Neuronal stem cell (in vitro differentiated cells): ENCODE results near the gene ZNF189.

Experiments
- DNase-seq: peaks from one replicate; pipeline ENCODE4 v3.0.0-alpha.2; 2013; ENCODE audit warnings: low spot score
- H2AFZ ChIP-seq: one replicate; pipeline ENCODE4 v1.6.1; 2013; ENCODE audit warnings: mild to moderate bottlenecking, low read length, inconsistent platforms
- H2AK5ac ChIP-seq: 2 replicates; pipeline ENCODE4 v1.6.1; 2013; ENCODE audit warnings: low read depth, mild to moderate bottlenecking, inconsistent platforms, low read length, moderate library complexity, mixed read lengths
- H2BK120ac ChIP-seq: 2 replicates; pipeline ENCODE4 v1.6.1; 2013; ENCODE audit warnings: low read depth, mild to moderate bottlenecking, inconsistent platforms, low read length, moderate library complexity, mixed read lengths
- H2BK12ac ChIP-seq: one replicate; pipeline ENCODE4 v1.6.1; 2013; ENCODE audit warnings: low read length, inconsistent platforms
- H2BK15ac ChIP-seq: 2 replicates; pipeline ENCODE4 v1.6.1; 2013; ENCODE audit warnings: mild to moderate bottlenecking, low read length, inconsistent platforms, mixed read lengths
- H2BK5ac ChIP-seq: one replicate; pipeline ENCODE4 v1.6.1; 2013; ENCODE audit warnings: inconsistent platforms, mild to moderate bottlenecking, low read length, moderate library complexity
- H3K14ac ChIP-seq: one replicate; pipeline ENCODE4 v1.6.1; 2013; ENCODE audit warnings: low read length, inconsistent platforms
- H3K18ac ChIP-seq: 2 replicates; pipeline ENCODE4 v1.6.1; 2013; ENCODE audit warnings: low read length, inconsistent platforms
- H3K23ac ChIP-seq: 2 replicates; pipeline ENCODE4 v1.6.1; 2013; ENCODE audit warnings: low read depth, mild to moderate bottlenecking, mixed read lengths, low read length, inconsistent platforms; ENCODE audit not compliant: poor library complexity
- H3K27ac ChIP-seq: replicated peaks from 3 replicates; pipeline ENCODE4 v1.5.1; 2013; ENCODE audit warnings: low read length, inconsistent platforms
- H3K27me3 ChIP-seq, 3 experiments: 2 replicates each; pipeline ENCODE4 v1.6.1; 2013; ENCODE audit warnings: low read length in 3 of 3, mild to moderate bottlenecking in 2 of 3, inconsistent platforms in 1 of 3, low read depth in 1 of 3, mixed read lengths in 1 of 3, moderate library complexity in 1 of 3; ENCODE audit not compliant: control insufficient read depth in 3 of 3, insufficient read depth in 3 of 3
- H3K36me3 ChIP-seq, 2 donors: replicated peaks in 1 of 2; 2 replicates each; pipeline ENCODE4 v1.6.1; 2013; ENCODE audit warnings: low read length in 2 of 2; ENCODE audit not compliant: control insufficient read depth in 2 of 2, insufficient read depth in 2 of 2
- H3K4ac ChIP-seq: 2 replicates; pipeline ENCODE4 v1.6.1; 2013; ENCODE audit warnings: inconsistent platforms, mild to moderate bottlenecking, low read length, moderate library complexity
- H3K4me1 ChIP-seq, 2 donors: 1 replicate in 1 of 2; 2 replicates in 1 of 2; pipeline ENCODE4 v1.6.1; 2013; ENCODE audit warnings: low read length in 2 of 2, low read depth in 1 of 2; ENCODE audit not compliant: control insufficient read depth in 2 of 2, insufficient read depth in 1 of 2
- H3K4me2 ChIP-seq: one replicate; pipeline ENCODE4 v1.6.1; 2013; ENCODE audit warnings: mild to moderate bottlenecking, low read length, inconsistent platforms; ENCODE audit not compliant: insufficient read depth, poor library complexity, severe bottlenecking
- H3K4me3 ChIP-seq, 2 donors: 2 replicates each; pipeline ENCODE4 v1.5.1; 2013; ENCODE audit warnings: low read length in 2 of 2, mild to moderate bottlenecking in 2 of 2, inconsistent platforms in 1 of 2, moderate library complexity in 1 of 2
- H3K79me1 ChIP-seq: one replicate; pipeline ENCODE4 v1.6.1; 2013; ENCODE audit warnings: low read depth, mild to moderate bottlenecking, inconsistent platforms, low read length, moderate library complexity
- H3K9ac ChIP-seq: one replicate; pipeline ENCODE4 v1.6.1; 2013; ENCODE audit warnings: mild to moderate bottlenecking, low read depth, low read length, inconsistent platforms; ENCODE audit not compliant: poor library complexity
- H3K9me3 ChIP-seq, 2 donors: replicated peaks in 1 of 2; 2 replicates each; pipeline versions ENCODE3 to v1.6.1; 2013; ENCODE audit warnings: low read length in 2 of 2, mild to moderate bottlenecking in 2 of 2, inconsistent platforms in 1 of 2, low read depth in 1 of 2, mixed read lengths in 1 of 2, moderate library complexity in 1 of 2; ENCODE audit not compliant: control insufficient read depth in 2 of 2, insufficient read depth in 1 of 2
- H4K8ac ChIP-seq: one replicate; pipeline ENCODE4 v1.6.1; 2013; ENCODE audit warnings: low read depth, mild to moderate bottlenecking, inconsistent platforms, low read length, moderate library complexity
- H4K91ac ChIP-seq: one replicate; pipeline ENCODE4 v1.6.1; 2013; ENCODE audit warnings: low read length, low read depth, mild to moderate bottlenecking, inconsistent platforms; ENCODE audit not compliant: poor library complexity
- WGBS, 2 donors: extraction: QIAGEN DNeasy Blood & Tissue Kit; methylation state at CpG; one replicate each; pipeline ENCODE4 v1.1.7; 2013; ENCODE audit warnings: missing lambda C conversion rate in 2 of 2, mixed read lengths in 1 of 2; ENCODE audit not compliant: insufficient read length in 2 of 2, insufficient replicate concordance in 1 of 2; ENCODE audit errors: extremely low coverage in 2 of 2; 5-methylcytosine and 5-hydroxymethylcytosine counted together

The ZNF189 gene

DNA sequence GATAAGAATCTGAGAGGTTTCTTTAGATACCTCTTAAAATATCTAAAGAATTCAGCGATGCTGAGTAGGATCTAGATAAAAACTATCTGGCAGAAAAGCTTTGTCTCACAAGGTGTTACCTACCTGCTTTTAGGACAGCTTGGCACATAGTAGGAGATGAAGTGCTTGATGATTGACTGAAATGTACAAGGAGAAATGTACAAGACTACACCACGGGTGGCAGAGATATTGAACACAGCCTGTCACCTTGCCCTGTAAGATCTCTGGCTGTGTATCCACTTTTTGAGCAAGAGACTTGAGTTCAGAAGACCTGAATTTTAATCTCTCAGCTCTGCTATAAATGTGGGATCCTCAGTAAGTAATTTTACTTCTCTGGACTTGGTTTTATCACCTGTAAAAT, 21.2 kb downstream of the ZNF189 start:
- Histone ChIP-seq H3K27ac (no peak overlapping the region), H3K4me2 (no peak overlapping the region), H3K4me1 (no peaks in the 10 kb centered on the region), H3K18ac (no peak overlapping the region), H2BK12ac (no peak overlapping the region), H3K9ac (no peak overlapping the region), H3K79me1 (no peaks in the 10 kb centered on the region), H4K8ac (no peak overlapping the region), H2BK120ac (no peak overlapping the region), H4K91ac (no peak overlapping the region), H2AFZ (no peak overlapping the region), H3K4me3 (no peak overlapping the region), H3K27me3 (no peaks in the 10 kb centered on the region), H3K9me3 (peaks cover 0 to 3% of the 10 kb centered on the region in 2 donors), H3K36me3 (no peaks in the 10 kb centered on the region), H2BK15ac (no peak overlapping the region), H2AK5ac (no peak overlapping the region), H2BK5ac (no peak overlapping the region), H3K4ac (no peak overlapping the region), H3K23ac (no peak overlapping the region), H3K14ac (no peak overlapping the region)
- no peak for DNase-seq
- no CpG with 5 or more reads among the region's 2 CpGs for whole genome bisulfite sequencing, 2 donors

DNA sequence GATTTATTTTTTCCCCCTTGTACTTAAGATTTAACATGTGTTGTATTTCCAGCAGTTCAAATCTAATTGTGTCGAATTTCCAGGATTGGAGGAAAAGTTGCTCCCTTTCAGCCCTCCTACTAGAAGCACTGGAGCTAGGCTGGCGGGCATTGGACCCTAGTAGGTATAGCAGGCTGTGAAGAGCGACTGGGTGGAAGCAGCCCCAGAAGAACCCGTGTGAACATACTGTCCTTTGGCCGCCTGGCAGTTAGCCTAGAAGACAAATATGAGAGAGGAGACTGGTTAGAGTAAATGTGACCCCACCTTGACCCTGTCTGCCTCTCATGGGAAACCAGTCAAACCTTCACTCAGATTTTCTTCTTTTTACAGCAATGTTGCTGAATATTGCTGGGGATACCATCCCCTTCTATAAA, 23.0 kb downstream of the ZNF189 start:
- Histone ChIP-seq H4K91ac (no peak overlapping the region), H3K27me3 (peaks cover 0 to under 1% (median 0%) of the 10 kb centered on the region in 3 experiments), H2BK120ac (no peak overlapping the region), H2AK5ac (no peak overlapping the region), H3K4me1 (no peaks in the 10 kb centered on the region), H2BK5ac (no peak overlapping the region), H3K27ac (no peak overlapping the region), H2AFZ (no peak overlapping the region), H3K4me2 (no peak overlapping the region), H2BK12ac (no peak overlapping the region), H2BK15ac (no peak overlapping the region), H3K4ac (no peak overlapping the region), H3K18ac (no peak overlapping the region), H3K14ac (no peak overlapping the region), H3K36me3 (no peaks in the 10 kb centered on the region), H4K8ac (no peak overlapping the region), H3K9me3 (no peaks in the 10 kb centered on the region), H3K79me1 (no peaks in the 10 kb centered on the region), H3K23ac (no peak overlapping the region), H3K9ac (no peak overlapping the region), H3K4me3 (no peak overlapping the region)
- WGBS, 2 donors = no CpG with 5 or more reads among the region's 5 CpGs
- no peak for DNase-seq

DNA sequence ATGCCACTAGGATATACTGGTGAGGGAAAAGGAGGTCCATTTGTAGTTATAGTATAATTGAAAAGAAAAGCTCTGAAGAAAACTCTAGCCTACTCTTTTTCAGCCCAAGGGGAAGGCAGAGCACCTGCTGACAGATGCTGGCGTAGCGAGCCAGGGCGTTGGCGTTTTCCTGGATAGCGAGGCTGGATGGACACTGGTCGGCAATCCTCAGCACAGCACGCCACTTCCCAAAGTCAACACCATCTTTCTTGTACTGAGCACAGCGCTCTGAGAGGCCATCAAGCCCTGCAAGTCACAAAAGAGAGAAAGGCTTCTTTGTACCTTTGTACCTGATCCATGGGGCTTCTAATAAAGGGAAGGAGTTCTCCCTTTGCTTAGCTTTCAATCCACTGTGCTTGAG, 28.7 kb downstream of the ZNF189 start:
- H2BK120ac ChIP-seq = no peak overlapping the region
- peaks cover 0 to 2% of the 10 kb centered on the region in 2 donors for H3K4me1 ChIP-seq
- no peak overlapping the region for H3K27ac ChIP-seq
- H3K4me2 ChIP-seq = no peak overlapping the region
- H3K4ac ChIP-seq = no peak overlapping the region
- H2AFZ ChIP-seq = no peak overlapping the region
- H3K27me3 ChIP-seq = peaks cover 0 to 15% (median 0%) of the 10 kb centered on the region in 3 experiments
- H2BK15ac ChIP-seq = no peak overlapping the region
- no peaks in the 10 kb centered on the region for H3K36me3 ChIP-seq
- no peak overlapping the region for H2BK12ac ChIP-seq
- H3K14ac ChIP-seq = no peak overlapping the region
- WGBS, 2 donors = no CpG with 5 or more reads among the region's 8 CpGs
- no peak overlapping the region for H3K4me3 ChIP-seq
- no peak overlapping the region for H4K8ac ChIP-seq
- no peak overlapping the region for H3K9ac ChIP-seq
- H2BK5ac ChIP-seq = no peak overlapping the region
- no peak overlapping the region for H4K91ac ChIP-seq
- H3K9me3 ChIP-seq = no peaks in the 10 kb centered on the region
- H2AK5ac ChIP-seq = no peak overlapping the region
- no peaks in the 10 kb centered on the region for H3K79me1 ChIP-seq
- DNase-seq = no peak
- H3K23ac ChIP-seq = no peak overlapping the region
- no peak overlapping the region for H3K18ac ChIP-seq

DNA sequence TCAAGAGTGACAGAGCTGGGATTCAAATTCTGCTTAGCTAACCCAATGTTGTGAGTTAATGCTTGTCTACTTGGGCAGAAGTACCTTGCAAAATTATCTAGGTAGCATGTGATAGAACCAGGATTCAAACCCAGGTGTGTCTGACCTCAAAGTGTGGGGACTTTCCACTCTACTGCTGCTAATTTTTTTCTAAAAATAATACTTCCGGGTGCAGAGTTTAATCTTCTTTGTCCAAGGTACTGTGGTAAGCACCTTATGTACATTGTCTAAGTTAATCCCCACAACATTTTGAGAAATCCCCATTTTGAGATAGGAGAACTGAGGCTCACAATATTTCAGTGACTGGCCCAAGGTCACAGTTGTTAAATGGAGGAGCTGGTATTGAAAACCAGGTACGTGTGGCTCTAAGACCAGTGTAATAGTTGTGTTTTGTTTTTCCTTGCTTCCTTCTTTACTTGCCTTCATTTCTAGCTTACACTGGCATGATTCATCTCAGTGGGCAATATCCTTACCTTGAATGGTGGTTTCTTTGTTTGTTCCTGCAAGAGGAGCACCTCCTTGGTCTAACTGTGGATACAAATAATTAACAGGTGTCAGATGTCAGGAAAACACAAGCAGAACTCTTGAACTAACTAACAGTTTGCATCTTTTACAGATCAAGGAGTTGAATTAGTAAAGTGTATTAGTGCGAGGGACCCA, 29.5 kb downstream of the ZNF189 start:
- no peak overlapping the region for H3K4me2 ChIP-seq
- H2BK15ac ChIP-seq = no peak overlapping the region
- H4K91ac ChIP-seq = no peak overlapping the region
- H3K36me3 ChIP-seq = no peaks in the 10 kb centered on the region
- no peak overlapping the region for H3K4me3 ChIP-seq
- no peak overlapping the region for H2AK5ac ChIP-seq
- H3K14ac ChIP-seq = no peak overlapping the region
- H3K27me3 ChIP-seq = peaks cover 0 to 18% (median 0%) of the 10 kb centered on the region in 3 experiments
- H3K18ac ChIP-seq = no peak overlapping the region
- H3K79me1 ChIP-seq = no peaks in the 10 kb centered on the region
- H2BK120ac ChIP-seq = no peak overlapping the region
- no peak overlapping the region for H3K27ac ChIP-seq
- no peak overlapping the region for H4K8ac ChIP-seq
- H2AFZ ChIP-seq = no peak overlapping the region
- H3K9me3 ChIP-seq = no peaks in the 10 kb centered on the region
- no peak overlapping the region for H3K23ac ChIP-seq
- no peak overlapping the region for H3K4ac ChIP-seq
- no peak overlapping the region for H2BK5ac ChIP-seq
- no peak overlapping the region for H2BK12ac ChIP-seq
- no peak overlapping the region for H3K9ac ChIP-seq
- no peak for DNase-seq
- peaks cover 0 to 2% of the 10 kb centered on the region in 2 donors for H3K4me1 ChIP-seq
- no CpG with 5 or more reads among the region's 3 CpGs for WGBS, 2 donors
